Endothelial cell of umbilical vein (primary cell): ENCODE data around the gene SLC25A21. TPM values are rescaled to one million over a fixed set of nuclear protein-coding genes. Genes with fewer than 3 reads are reported as not detected.

Experiments used
- BruUV-seq: library from RNA; stranded (reverse); fragments of 400-500 nt; replicated peaks from 2 replicates; lab custom pipeline; 2021; lab: Mats Ljungman, UMichigan
- CTCF ChIA-PET: fragments of 300-600, 350-600 bp; sonication (Branson Sonifier 250); formaldehyde crosslinking; loops from one replicate; lab custom pipeline; 2021; ENCODE audit warnings: antibody characterized with exemption, inconsistent platforms; lab: Charles Lee
- POLR2A ChIA-PET: fragments of 300-600, 350-600 bp; sonication (Branson Sonifier 250); formaldehyde crosslinking; loops from one replicate; lab custom pipeline; 2021; ENCODE audit warnings: antibody characterized with exemption, inconsistent platforms; lab: Charles Lee
- DNase-seq: peaks from one replicate; pipeline ENCODE4 v3.0.0-alpha.2; 2011; ENCODE audit warnings: low read depth, low spot score
- FAIRE-seq: peaks from 2 replicates; lab custom pipeline; 2011; peaks lifted over from hg19 to GRCh38; lab: Jason Lieb, UNC
- H2AFZ ChIP-seq: 2 replicates; pipeline ENCODE4 v1.6.0; 2012; ENCODE audit warnings: low read depth, low read length, control low read depth, inconsistent platforms
- H3K27ac ChIP-seq: 2 replicates; pipeline ENCODE4 v1.5.1; 2011; ENCODE audit warnings: low read depth, mild to moderate bottlenecking, control low read depth, low read length, moderate library complexity; ENCODE audit not compliant: insufficient read depth
- H3K27me3 ChIP-seq, 2 experiments: 2 replicates each; pipeline versions ENCODE4 v1.6.0 to v1.6.1; 2011; ENCODE audit warnings: low read length in 2 of 2, mixed read lengths in 1 of 2; ENCODE audit not compliant: control insufficient read depth in 2 of 2, insufficient read depth in 2 of 2
- H3K36me3 ChIP-seq, 2 experiments: 2 replicates in 1 of 2; 3 replicates in 1 of 2; pipeline ENCODE4 v1.5.1; 2011; ENCODE audit warnings: low read length in 2 of 2, mild to moderate bottlenecking in 1 of 2, moderate library complexity in 1 of 2; ENCODE audit not compliant: control insufficient read depth in 2 of 2, insufficient read depth in 2 of 2; ENCODE audit errors: extremely low read depth in 1 of 2
- H3K4me1 ChIP-seq: 3 replicates; pipeline ENCODE4 v1.5.1; 2011; ENCODE audit warnings: mild to moderate bottlenecking, low read length; ENCODE audit not compliant: control insufficient read depth, insufficient read depth; ENCODE audit errors: extremely low read depth
- H3K4me2 ChIP-seq: 2 replicates; pipeline ENCODE4 v1.6.1; 2011; ENCODE audit warnings: low read length, control low read depth, mixed read lengths; ENCODE audit not compliant: insufficient read depth
- H3K4me3 ChIP-seq, 3 experiments: fragments of 200-600 bp in 1 of 3; sonication (generic), shearing (Covaris generic) in 1 of 3; replicated peaks in 1 of 3; 2 replicates each; pipeline ENCODE4 v1.5.1; 2011 to 2016; ENCODE audit warnings: control low read depth in 3 of 3, low read length in 3 of 3, mild to moderate bottlenecking in 2 of 3, inconsistent platforms in 1 of 3, low read depth in 1 of 3, moderate library complexity in 1 of 3; ENCODE audit not compliant: insufficient read depth in 1 of 3
- H3K79me2 ChIP-seq: 2 replicates; pipeline ENCODE4 v1.6.0; 2012; ENCODE audit warnings: low read length, inconsistent platforms; ENCODE audit not compliant: control insufficient read depth, insufficient read depth
- H3K9ac ChIP-seq: replicated peaks from 2 replicates; pipeline ENCODE3; 2011; ENCODE audit warnings: low read length, control low read depth; ENCODE audit not compliant: insufficient read depth; ENCODE audit errors: extremely low read depth
- H3K9me1 ChIP-seq: replicated peaks from 3 replicates; pipeline ENCODE4 v1.6.0; 2011; ENCODE audit warnings: mild to moderate bottlenecking, low read length; ENCODE audit not compliant: control insufficient read depth, insufficient read depth; ENCODE audit errors: extremely low read depth
- H3K9me3 ChIP-seq: replicated peaks from 2 replicates; pipeline ENCODE4 v1.5.1; 2012; ENCODE audit warnings: low read length, inconsistent platforms; ENCODE audit not compliant: control insufficient read depth, insufficient read depth
- H4K20me1 ChIP-seq: replicated peaks from 2 replicates; pipeline ENCODE3; 2011; ENCODE audit warnings: mild to moderate bottlenecking, low read length; ENCODE audit not compliant: control insufficient read depth, insufficient read depth; ENCODE audit errors: extremely low read depth
- EZH2 ChIP-seq: IDR thresholded peaks from 2 replicates; pipeline ENCODE4 v1.6.1; 2012; ENCODE audit warnings: borderline replicate concordance, low read depth, mild to moderate bottlenecking, moderate library complexity, low read length, inconsistent platforms; ENCODE audit not compliant: severe bottlenecking
- dilution Hi-C: fragments of 300-500 bp; cut with MboI; formaldehyde crosslinking; loops from one replicate; pipeline ENCODE4 v1.15.0; 2019; ENCODE audit warnings: low sequenced_read_pairs; ENCODE audit not compliant: extremely low pct_ligation_motif_present
- intact Hi-C: fragments of 100-400 bp; cut with micrococcal nuclease; formaldehyde crosslinking; loops from one replicate; pipeline ENCODE4 v1.10.0; 2022
- polyA plus RNA-seq, 4 experiments: library from polyadenylated mRNA; depleted of rRNA in 3 of 4; stranded (reverse) in 3 of 4; unstranded in 1 of 4; fragments of >200 nt; gene quantifications; 2 replicates each; pipeline versions ENCODE4 v1.2.1 to v1.2.3, GENCODE V29; 2011 to 2012; ENCODE audit warnings: missing spikeins in 1 of 4
- total RNA-seq: library from RNA; stranded (reverse); gene quantifications from 2 replicates; pipeline ENCODE4 v1.2.3, GENCODE V29; 2021
- TF ChIP-seq, protein P1 (sequence below), 2 donors: IDR thresholded peaks; 1 replicate in 1 of 2; 2 replicates in 1 of 2; pipeline ENCODE4 v1.5.1; 2011; ENCODE audit warnings: low read length in 2 of 2, mild to moderate bottlenecking in 2 of 2, moderate library complexity in 2 of 2, control low read depth in 1 of 2, inconsistent platforms in 1 of 2, low read depth in 1 of 2; ENCODE audit not compliant: insufficient read depth in 1 of 2; ENCODE audit errors: extremely low read depth in 1 of 2

SLC25A21 gene
- total and polyA plus RNA-seq, 2 donors (not counting 3 experiments of a cell fraction or from before 2014, with no cell fraction given), result 0.98 to 1.4 TPM

DNA sequence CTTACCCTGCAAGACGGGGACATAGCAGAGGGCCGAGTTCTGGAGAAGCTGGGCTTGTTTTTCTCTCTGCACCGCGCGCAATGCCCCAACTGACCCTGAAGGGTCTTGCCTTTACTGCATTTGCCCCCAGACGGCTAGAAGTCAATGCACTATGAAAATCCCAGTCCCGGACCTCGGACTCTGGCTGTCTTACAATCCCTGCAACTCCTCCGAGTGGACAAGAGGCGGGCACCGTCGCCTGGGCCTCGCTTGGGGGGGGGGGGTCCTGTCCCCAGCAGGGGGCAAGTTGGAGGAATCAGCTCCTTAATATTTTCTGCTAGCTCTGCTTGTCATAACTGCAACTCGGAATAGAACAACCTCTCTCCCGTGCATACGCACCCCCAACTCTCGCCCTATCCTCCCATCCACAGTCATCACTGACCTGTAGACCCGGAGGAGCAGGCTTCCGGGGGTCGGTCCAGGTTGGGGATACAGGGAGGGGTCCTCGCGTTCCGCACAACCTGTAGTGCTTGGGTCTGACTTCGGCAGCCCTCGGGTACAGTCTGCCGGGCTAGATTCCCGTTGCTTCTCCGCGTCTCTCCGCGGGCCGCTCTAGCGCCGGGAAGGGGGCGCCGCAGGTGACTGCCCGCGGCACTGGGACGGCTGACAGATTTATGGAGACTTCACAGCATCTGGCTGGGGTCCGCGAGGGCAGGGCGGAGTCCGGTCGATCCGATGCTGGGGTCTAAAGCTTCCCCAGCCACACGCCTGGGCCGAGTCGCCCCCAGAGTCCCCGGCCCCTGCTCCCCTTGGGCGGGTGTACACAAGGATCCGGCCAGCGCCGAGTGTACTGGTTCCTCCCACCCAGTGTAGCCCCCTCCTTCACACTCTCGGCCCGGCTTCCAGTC lies 514.0 kb downstream of the SLC25A21 start:
- H3K9ac ChIP-seq, result no peak overlapping the region
- peaks cover 89 to 98% of the 10 kb centered on the region in 2 experiments for H3K27me3 ChIP-seq
- dilution Hi-C loops (no loop called here), intact Hi-C loops (loop anchor here (5.0 kb wide), 1 partner anchor 136 kb away; the partner anchor contains the start of gene NKX2-1)
- no peaks in the 10 kb centered on the region for H4K20me1 ChIP-seq
- BruUV-seq, result no TSS peak
- H3K4me2 ChIP-seq, result no peak overlapping the region
- H3K36me3 ChIP-seq, result no peaks in the 10 kb centered on the region
- H2AFZ ChIP-seq, result no peak overlapping the region
- peak; percentile 88 for TF ChIP-seq EZH2
- TF ChIP-seq, protein P1, sequence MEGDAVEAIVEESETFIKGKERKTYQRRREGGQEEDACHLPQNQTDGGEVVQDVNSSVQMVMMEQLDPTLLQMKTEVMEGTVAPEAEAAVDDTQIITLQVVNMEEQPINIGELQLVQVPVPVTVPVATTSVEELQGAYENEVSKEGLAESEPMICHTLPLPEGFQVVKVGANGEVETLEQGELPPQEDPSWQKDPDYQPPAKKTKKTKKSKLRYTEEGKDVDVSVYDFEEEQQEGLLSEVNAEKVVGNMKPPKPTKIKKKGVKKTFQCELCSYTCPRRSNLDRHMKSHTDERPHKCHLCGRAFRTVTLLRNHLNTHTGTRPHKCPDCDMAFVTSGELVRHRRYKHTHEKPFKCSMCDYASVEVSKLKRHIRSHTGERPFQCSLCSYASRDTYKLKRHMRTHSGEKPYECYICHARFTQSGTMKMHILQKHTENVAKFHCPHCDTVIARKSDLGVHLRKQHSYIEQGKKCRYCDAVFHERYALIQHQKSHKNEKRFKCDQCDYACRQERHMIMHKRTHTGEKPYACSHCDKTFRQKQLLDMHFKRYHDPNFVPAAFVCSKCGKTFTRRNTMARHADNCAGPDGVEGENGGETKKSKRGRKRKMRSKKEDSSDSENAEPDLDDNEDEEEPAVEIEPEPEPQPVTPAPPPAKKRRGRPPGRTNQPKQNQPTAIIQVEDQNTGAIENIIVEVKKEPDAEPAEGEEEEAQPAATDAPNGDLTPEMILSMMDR (IDR thresholded peaks at IDR 0.05; ENCODE audit: extremely low read depth in 1 of 2, insufficient read depth in 1 of 2, low read depth in 1 of 2, low read length in 2 of 2), result no peak
- POLR2A ChIA-PET, result no interaction called here
- H3K4me1 ChIP-seq, result peaks cover 17% of the 10 kb centered on the region
- no peak overlapping the region for H3K4me3 ChIP-seq
- DNase-seq (no peak), FAIRE-seq (no peak)
- no peaks in the 10 kb centered on the region for H3K9me1 ChIP-seq
- no peaks in the 10 kb centered on the region for H3K79me2 ChIP-seq
- H3K9me3 ChIP-seq, result no peaks in the 10 kb centered on the region
- no peak overlapping the region for H3K27ac ChIP-seq
- CTCF ChIA-PET, result interaction anchor here (1.0 to 1.6 kb wide), 5 partner anchors 10 to 492 kb away, joined by 4 to 6 read pairs (median 4); no protein-coding TSS in a partner anchor
